GM19438 (cell line): ENCODE data around the gene PPT2.
"Not testable (repeated sequence)": the region's sequence is repeated elsewhere in the genome, so short reads cannot be mapped to it uniquely, and the experiment has no call there.

Source experiments
- ATAC-seq: cut with Tn5 transposase; IDR thresholded peaks from one replicate; pipeline ENCODE4 v1.9.1; 2021; ENCODE audit warnings: low read depth; ENCODE audit not compliant: unreplicated experiment

PPT2 gene

DNA sequence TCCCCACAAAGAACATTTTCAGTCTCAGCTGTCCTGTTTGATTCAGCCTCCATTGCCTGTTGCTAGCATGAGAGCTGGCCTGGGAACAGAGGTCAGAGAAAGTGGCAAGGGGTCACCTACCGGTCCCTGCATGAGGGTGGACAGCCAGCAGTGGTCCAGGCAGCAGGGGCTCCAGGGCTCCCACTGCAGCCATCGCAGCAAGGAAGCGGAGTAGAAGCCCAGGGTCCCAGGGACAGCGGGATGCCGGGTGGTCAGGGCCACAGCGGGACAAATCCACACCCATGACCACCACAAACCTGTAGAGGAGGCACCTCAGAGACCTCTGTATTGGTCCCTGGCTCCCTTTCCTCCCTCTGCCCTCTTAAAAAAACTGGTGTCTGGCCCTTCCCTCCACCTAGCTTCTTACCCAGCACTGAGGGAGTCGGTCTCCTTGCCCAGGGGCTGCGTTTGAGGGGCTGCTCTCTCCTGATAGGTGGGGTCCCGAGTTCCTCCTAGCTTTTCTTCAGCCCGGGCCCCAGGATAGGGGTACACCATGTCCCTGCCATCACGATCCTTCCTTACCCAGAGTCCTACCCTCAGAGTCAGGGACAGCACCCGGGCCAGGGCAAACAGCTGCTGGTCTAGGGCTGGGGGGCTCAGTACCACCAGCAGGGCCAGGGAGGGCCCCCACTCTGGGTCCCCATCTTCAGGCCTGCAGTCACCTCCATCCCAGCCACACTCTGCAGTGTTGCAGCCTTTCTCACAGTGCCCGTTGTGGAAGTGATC is 47.0 kb downstream of the PPT2 start:
- ATAC-seq = no peak

- ATAC-seq = no peak
These were observed 48.2 kb downstream of the PPT2 start for GRCh38 chr6:32202186-32202585.

DNA sequence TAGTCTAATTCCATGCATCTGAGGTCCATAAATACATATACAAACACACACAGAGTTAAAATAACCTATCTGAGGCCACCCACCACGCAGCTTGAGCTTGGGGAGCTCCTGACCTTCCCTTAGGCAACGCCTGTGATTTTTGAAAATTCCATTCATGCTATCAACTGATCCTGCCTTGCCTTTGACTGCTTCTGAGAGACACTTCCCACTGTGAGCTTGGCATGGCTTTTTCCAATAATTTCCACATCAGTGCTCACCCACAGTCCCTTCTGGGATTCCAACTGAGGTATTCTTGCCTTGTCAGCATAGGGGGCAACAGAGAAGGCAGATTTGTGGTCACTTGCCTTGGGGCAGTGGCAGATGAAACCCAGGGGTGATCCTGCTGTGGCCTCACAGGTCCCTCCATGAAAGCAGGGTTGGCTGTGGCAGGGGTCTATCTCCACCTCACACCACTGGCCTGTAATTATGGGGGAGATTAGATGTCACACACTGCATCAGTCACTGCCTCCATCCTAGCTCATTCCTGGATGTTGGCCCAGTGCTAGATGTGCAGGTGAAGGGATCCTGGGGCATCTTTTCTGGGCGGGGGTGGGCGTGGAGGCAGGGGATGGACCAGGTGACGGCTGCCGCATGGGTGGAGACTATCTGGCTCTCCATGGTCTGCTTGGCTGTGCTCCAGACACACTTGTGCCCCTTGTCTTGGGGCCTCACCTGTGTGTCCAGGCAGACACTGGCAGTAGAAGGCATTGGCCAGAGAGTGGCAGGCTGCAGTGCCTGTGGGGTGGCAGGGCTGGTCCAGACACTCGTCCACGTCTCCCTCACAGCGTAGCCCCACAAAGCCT is 49.7 kb downstream of the PPT2 start:
- ATAC-seq = no peak

- no peak for ATAC-seq
These were observed 50.4 kb downstream of the PPT2 start for GRCh38 chr6:32204268-32204715.

DNA sequence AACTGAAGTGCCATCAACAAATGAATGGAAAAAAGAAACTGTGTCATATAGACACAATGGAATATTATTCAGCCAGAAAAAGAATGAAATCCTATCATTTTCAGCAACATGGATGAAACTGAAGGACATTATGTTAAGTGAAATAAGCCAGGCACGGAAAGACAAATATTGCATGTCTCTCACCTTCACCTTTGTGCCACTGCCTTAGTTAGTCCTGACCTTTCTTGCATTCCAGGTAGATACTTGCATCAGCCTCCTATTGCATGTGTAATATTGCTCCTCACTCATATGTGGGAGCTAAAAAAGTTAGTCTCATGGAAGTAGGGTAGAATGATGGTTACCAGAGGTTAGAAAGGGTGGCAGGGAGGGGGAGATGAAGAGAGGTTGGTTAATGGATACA is 55.1 kb downstream of the PPT2 start:
- ATAC-seq = no peak

- ATAC-seq = no peak
These were observed 56.3 kb downstream of the PPT2 start for GRCh38 chr6:32210191-32210601.

GRCh38 chr6:32211432-32211831 is 57.5 kb downstream of the PPT2 start:
- ATAC-seq = not testable (repeated sequence)

DNA sequence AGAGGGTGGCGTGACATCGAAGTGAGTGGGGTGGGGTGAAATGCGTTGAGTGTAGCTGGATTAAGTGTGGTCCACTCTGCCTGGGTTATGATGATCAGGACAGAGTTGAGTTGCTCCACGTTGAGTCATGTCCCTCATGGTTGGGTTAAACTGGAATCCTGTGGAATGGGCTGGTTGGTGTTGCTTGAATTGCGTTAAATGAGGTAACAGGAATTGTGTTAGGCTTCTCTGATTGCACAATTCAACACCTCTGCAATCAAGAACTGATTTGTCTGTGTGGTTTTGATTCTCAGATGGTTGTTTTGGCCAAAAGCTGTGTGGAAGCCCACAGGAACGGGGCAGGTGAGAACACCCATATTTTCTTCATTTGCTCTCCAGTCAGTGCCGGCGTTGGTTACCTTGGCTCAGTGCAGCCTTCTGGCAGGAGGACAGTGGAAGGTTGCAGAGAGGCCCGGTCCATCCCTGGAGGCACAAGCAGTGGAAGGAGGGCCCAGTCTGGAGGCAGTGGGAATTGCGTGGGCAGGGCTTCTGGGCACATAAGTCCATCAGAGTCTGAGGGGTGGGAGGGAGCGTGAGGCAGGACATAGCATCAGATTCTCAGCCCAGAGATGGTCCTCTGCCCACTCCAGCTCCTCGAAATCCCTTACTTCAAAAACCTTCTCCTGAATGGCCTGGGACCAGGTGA is 58.3 kb downstream of the PPT2 start:
- ATAC-seq = no peak
